Ramos (cell line): ENCODE results near the gene GALNS.

Experiments
- in situ Hi-C: fragments of 300-500 bp; cut with MboI; formaldehyde crosslinking; loops from one replicate; pipeline ENCODE4 v1.14.3; 2022; ENCODE audit warnings: low sequenced_read_pairs; ENCODE audit not compliant: unreplicated experiment

GALNS gene

GRCh38 chr16:88861359-88861758 is 4.6 kb upstream of the GALNS start:
- in situ Hi-C loops, result no loop called here

- in situ Hi-C loops, result no loop called here
Observed at GRCh38 chr16:88859381-88860091, 2.8 kb upstream of the GALNS start.

GRCh38 chr16:88857728-88858339 is 1.1 kb upstream of the GALNS start:
- in situ Hi-C loops, result no loop called here

GRCh38 chr16:88856122-88856827 is 472 bp downstream of the GALNS start:
- in situ Hi-C loops, result no loop called here

GRCh38 chr16:88855736-88856121 is 1.0 kb downstream of the GALNS start:
- in situ Hi-C loops, result no loop called here

- in situ Hi-C loops, result no loop called here
Observed at GRCh38 chr16:88855176-88855575, 1.6 kb downstream of the GALNS start.

GRCh38 chr16:88854306-88855111 is 2.2 kb downstream of the GALNS start:
- in situ Hi-C loops, result no loop called here

- in situ Hi-C loops, result no loop called here
Observed at GRCh38 chr16:88853325-88853941, 3.3 kb downstream of the GALNS start.

GRCh38 chr16:88851616-88852015 is 5.1 kb downstream of the GALNS start:
- in situ Hi-C loops, result no loop called here

GRCh38 chr16:88850531-88851199 is 6.1 kb downstream of the GALNS start:
- in situ Hi-C loops, result no loop called here

GRCh38 chr16:88848557-88848956 is 8.2 kb downstream of the GALNS start:
- in situ Hi-C loops, result no loop called here

GRCh38 chr16:88847654-88848053 is 9.1 kb downstream of the GALNS start:
- in situ Hi-C loops, result no loop called here

- in situ Hi-C loops, result no loop called here
Observed at GRCh38 chr16:88846088-88846487, 10.7 kb downstream of the GALNS start.

- in situ Hi-C loops, result no loop called here
Observed at GRCh38 chr16:88844419-88845036, 12.2 kb downstream of the GALNS start.

- in situ Hi-C loops, result no loop called here
Observed at GRCh38 chr16:88843256-88843655, 13.5 kb downstream of the GALNS start.

GRCh38 chr16:88842806-88843205 is 13.9 kb downstream of the GALNS start:
- in situ Hi-C loops, result no loop called here

GRCh38 chr16:88842308-88842756 is 14.4 kb downstream of the GALNS start:
- in situ Hi-C loops, result no loop called here

- in situ Hi-C loops, result no loop called here
Observed at GRCh38 chr16:88841521-88842307, 15.0 kb downstream of the GALNS start.
